ENCODE measurements around the gene SRSF7. TPM values are rescaled to one million over a fixed set of nuclear protein-coding genes. Genes with fewer than 3 reads are reported as not detected.

SRSF7 gene
- total and polyA plus RNA-seq, 2 donors (not counting 3 experiments of a cell fraction or from before 2014, with no cell fraction given), result 165 to 202 TPM

GRCh38 chr2:38735999-38736320, 15.2 kb downstream of the SRSF7 start:
- no peak for DNase-seq (ENCODE audit: low read depth, low spot score)
- dilution Hi-C loops (cut with MboI; ENCODE audit: extremely low pct_ligation_motif_present, low sequenced_read_pairs) (loop anchor here (10.0 kb wide), 1 partner anchor 171 kb away; no protein-coding TSS in a partner anchor), intact Hi-C loops (cut with micrococcal nuclease) (no loop called here)
- H3K79me2 ChIP-seq (ENCODE audit: control insufficient read depth, insufficient read depth, low read length), result no peaks in the 10 kb centered on the region
- no peaks in the 10 kb centered on the region for H3K27me3 ChIP-seq (ENCODE audit: control insufficient read depth in 2 of 2, insufficient read depth in 2 of 2, low read length in 2 of 2)
- H3K9me1 ChIP-seq (replicated peaks; ENCODE audit: control insufficient read depth, extremely low read depth, insufficient read depth, low read length), result no peaks in the 10 kb centered on the region
- H3K4me2 ChIP-seq (ENCODE audit: insufficient read depth, low read length), result no peak overlapping the region
- no peaks in the 10 kb centered on the region for H3K4me1 ChIP-seq (ENCODE audit: control insufficient read depth, extremely low read depth, insufficient read depth, low read length)
- CTCF ChIA-PET, result interaction anchor here (0.7 to 3.1 kb wide), 2 partner anchors 154 to 533 kb away, joined by 3 to 26 read pairs; no protein-coding TSS in a partner anchor
- H4K20me1 ChIP-seq (replicated peaks; ENCODE audit: control insufficient read depth, extremely low read depth, insufficient read depth, low read length), result no peaks in the 10 kb centered on the region
- POLR2A ChIA-PET, result interaction anchor here (2.7 kb wide), 1 partner anchor 15 kb away, joined by 20 read pairs; the partner anchor contains the start of gene SRSF7
- no peak for FAIRE-seq
- BruUV-seq (replicated peaks), result no TSS peak
- no peak overlapping the region for H3K9ac ChIP-seq (replicated peaks; ENCODE audit: extremely low read depth, insufficient read depth, low read length)
- no peaks in the 10 kb centered on the region for H3K9me3 ChIP-seq (replicated peaks; ENCODE audit: control insufficient read depth, insufficient read depth, low read length)
- TF ChIP-seq EZH2 (IDR thresholded peaks at IDR 0.05; ENCODE audit: borderline replicate concordance, low read depth, low read length, severe bottlenecking), result no peak
- no peak for TF ChIP-seq MAX (IDR thresholded peaks at IDR 0.05; ENCODE audit: insufficient read depth, insufficient read length)
- TF ChIP-seq JUN (IDR thresholded peaks at IDR 0.05; ENCODE audit: borderline replicate concordance, insufficient read depth, insufficient read length, low read depth), result no peak
- TF ChIP-seq GATA2 (IDR thresholded peaks at IDR 0.05; ENCODE audit: insufficient read depth, insufficient read length, low read depth, low read length), result no peak
- no peak for TF ChIP-seq POLR2AphosphoS5 (IDR thresholded peaks at IDR 0.05; ENCODE audit: insufficient read depth, low read depth, low read length)
- TF ChIP-seq MYC (IDR thresholded peaks at IDR 0.05; ENCODE audit: low read depth, low read length), result no peak
- TF ChIP-seq POLR2A (IDR thresholded peaks at IDR 0.05; ENCODE audit: low read depth, low read length), result no peak
- TF ChIP-seq CTCF (IDR thresholded peaks at IDR 0.05; ENCODE audit: extremely low read depth in 1 of 2, insufficient read depth in 1 of 2, low read depth in 1 of 2, low read length in 2 of 2), result no peak
- no peak for TF ChIP-seq FOS (IDR thresholded peaks at IDR 0.05; ENCODE audit: borderline replicate concordance, insufficient read depth, low read length)
- H3K27ac ChIP-seq (ENCODE audit: insufficient read depth, low read depth, low read length), result no peak overlapping the region
- peaks cover 0 to 9% of the 10 kb centered on the region in 2 experiments for H3K36me3 ChIP-seq (ENCODE audit: control insufficient read depth in 2 of 2, extremely low read depth in 1 of 2, insufficient read depth in 2 of 2, low read length in 2 of 2)
- H3K4me3 ChIP-seq (replicated peaks in 1 of 3; ENCODE audit: insufficient read depth in 1 of 3, low read depth in 1 of 3, low read length in 3 of 3), result no peak overlapping the region
- H2AFZ ChIP-seq (ENCODE audit: low read depth, low read length), result no peak overlapping the region

All from endothelial cell of umbilical vein (primary cell).